Ishikawa (cell line): ENCODE results near the gene AATK.

Experiments
- CREB1 ChIP-seq: IDR thresholded peaks from 2 replicates; pipeline ENCODE4 v1.6.1; 2012; ENCODE audit warnings: low read depth
- RAD21 ChIP-seq: IDR thresholded peaks from 2 replicates; pipeline ENCODE4 v1.6.1; 2012; ENCODE audit warnings: low read depth
- REST ChIP-seq: IDR thresholded peaks from 2 replicates; pipeline ENCODE4 v1.6.1; 2012; ENCODE audit warnings: low read depth, mild to moderate bottlenecking
- YY1 ChIP-seq: IDR thresholded peaks from 2 replicates; pipeline ENCODE4 v1.6.1; 2012; ENCODE audit warnings: low read depth

GRCh38 chr17:81082177-81083073, 83.6 kb downstream of the AATK start:
- TF ChIP-seq CREB1 (no peak), REST (no peak), YY1 (no peak), RAD21 (no peak)
